Neural cell (in vitro differentiated cells): Measurements from ENCODE around the gene EZR.

ENCODE experiments used
- CTCF ChIP-seq: fragments of 450-650 bp; IDR thresholded peaks from 2 replicates; pipeline ENCODE4 v1.5.1; 2014; ENCODE audit warnings: antibody characterized with exemption, mild to moderate bottlenecking, moderate library complexity; ENCODE audit not compliant: poor library complexity, severe bottlenecking
- EP300 ChIP-seq: fragments of 450-650 bp; conservative IDR thresholded peaks from 2 replicates; pipeline ENCODE4 v1.6.1; 2014; ENCODE audit warnings: antibody characterized with exemption, mild to moderate bottlenecking, moderate library complexity; ENCODE audit not compliant: poor library complexity, severe bottlenecking
- EZH2 ChIP-seq: fragments of 200-600, 300-800 bp; shearing (Covaris generic), sonication (generic); IDR thresholded peaks from 2 replicates; pipeline ENCODE4 v1.6.1; 2014; ENCODE audit warnings: antibody characterized with exemption, low read length, borderline replicate concordance, mild to moderate bottlenecking; ENCODE audit not compliant: insufficient read depth, poor library complexity, severe bottlenecking
- MXI1 ChIP-seq: fragments of 450-650 bp; conservative IDR thresholded peaks from 2 replicates; pipeline ENCODE4 v1.6.1; 2014; ENCODE audit warnings: antibody characterized with exemption, mild to moderate bottlenecking; ENCODE audit not compliant: poor library complexity, severe bottlenecking
- POLR2AphosphoS5 ChIP-seq: IDR thresholded peaks from 2 replicates; pipeline ENCODE4 v1.6.1; 2012
- RAD21 ChIP-seq: fragments of 450-650 bp; conservative IDR thresholded peaks from 2 replicates; pipeline ENCODE4 v1.6.1; 2014; ENCODE audit warnings: antibody characterized with exemption, mild to moderate bottlenecking, moderate library complexity
- REST ChIP-seq: IDR thresholded peaks from 2 replicates; pipeline ENCODE4 v1.6.1; 2012; ENCODE audit warnings: borderline replicate concordance
- SMC3 ChIP-seq: fragments of 450-650 bp; conservative IDR thresholded peaks from 2 replicates; pipeline ENCODE4 v1.6.1; 2014; ENCODE audit warnings: antibody characterized with exemption, mild to moderate bottlenecking, moderate library complexity; ENCODE audit not compliant: poor library complexity

DNA sequence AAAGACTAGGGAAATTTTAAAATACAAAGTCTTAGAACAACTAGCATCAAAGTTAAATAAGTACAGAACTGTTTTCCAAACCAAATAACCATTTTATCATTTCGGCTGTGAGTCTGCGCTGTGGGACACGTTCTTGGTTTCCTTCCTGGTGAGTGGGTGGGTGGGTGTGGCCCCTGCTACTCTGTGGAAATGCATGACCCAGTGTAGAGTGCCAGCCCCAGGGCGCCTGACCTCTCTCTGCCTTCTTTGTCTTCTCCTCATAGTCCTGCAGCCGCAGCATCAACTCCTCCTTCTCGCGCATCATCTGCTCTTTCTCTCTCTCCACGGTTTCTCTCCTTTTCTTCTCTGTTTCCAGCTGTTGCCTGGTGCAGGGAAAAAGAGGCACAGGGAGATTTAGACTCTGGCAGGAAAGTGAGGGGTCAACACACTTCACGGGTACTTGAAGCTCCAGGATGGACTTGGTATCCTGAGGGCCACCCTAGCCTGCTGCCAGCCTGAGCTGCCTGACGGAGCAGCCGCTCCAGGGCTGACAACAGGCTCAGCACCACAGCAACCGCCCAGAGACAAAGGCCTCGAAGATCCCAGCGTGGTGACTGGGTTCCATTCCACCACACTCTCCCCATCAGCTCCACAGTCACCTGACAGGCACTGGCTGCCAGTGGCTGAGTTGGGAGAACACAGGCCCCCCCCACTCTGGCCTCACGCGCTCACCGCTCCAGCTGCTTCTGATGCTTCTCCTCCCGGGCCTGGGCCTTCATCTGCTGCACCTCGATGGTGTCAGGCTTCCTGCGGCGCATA is 48.4 kb downstream of the EZR start:
- TF ChIP-seq CTCF (no peak), RAD21 (no peak), POLR2AphosphoS5 (no peak), REST (no peak), SMC3 (no peak), MXI1 (no peak), EZH2 (no peak), EP300 (no peak)
